Panc1 (cell line): ENCODE measurements around the gene SOX5. TPM values are rescaled to one million over a fixed set of nuclear protein-coding genes. Genes with fewer than 3 reads are reported as not detected.

ENCODE experiments used
- ATAC-seq: fragments of 200-7000 bp; cut with Tn5 transposase; 2 replicates; pipeline ENCODE4 v1.9.1; 2020; ENCODE audit warnings: mild to moderate bottlenecking, moderate library complexity
- BruUV-seq: library from RNA; stranded (reverse); fragments of 400-500 nt; replicated peaks from 2 replicates; lab custom pipeline; 2021; lab: Mats Ljungman, UMichigan
- CTCF ChIA-PET: fragments of 300-600 bp; sonication (Branson Sonifier 250); formaldehyde crosslinking; loops from one replicate; lab custom pipeline; 2022; ENCODE audit warnings: antibody characterized with exemption; lab: Charles Lee
- POLR2A ChIA-PET: fragments of 300-600 bp; sonication (Branson Sonifier 250); formaldehyde crosslinking; loops from one replicate; lab custom pipeline; 2022; ENCODE audit warnings: antibody characterized with exemption; lab: Charles Lee
- DNase-seq: peaks from one replicate; pipeline ENCODE4 v3.0.0-alpha.2; 2010; ENCODE audit warnings: low read depth, low spot score
- H3K27ac ChIP-seq: 2 replicates; pipeline ENCODE4 v1.5.1; 2011; ENCODE audit warnings: mild to moderate bottlenecking, low read length, inconsistent platforms
- H3K27me3 ChIP-seq: fragments of 200-500 bp; sonication (Bioruptor generic); 2 replicates; pipeline ENCODE4 v1.6.0; 2014; ENCODE audit warnings: low read length, inconsistent platforms; ENCODE audit not compliant: control insufficient read depth, insufficient read depth
- H3K36me3 ChIP-seq: fragments of 200-500 bp; sonication (Bioruptor generic); 2 replicates; pipeline ENCODE4 v1.5.1; 2014; ENCODE audit warnings: inconsistent platforms, mild to moderate bottlenecking, low read length, moderate library complexity; ENCODE audit not compliant: control insufficient read depth, insufficient read depth
- H3K4me1 ChIP-seq: 2 replicates; pipeline ENCODE4 v1.5.1; 2011; ENCODE audit warnings: inconsistent platforms, mild to moderate bottlenecking, low read length, moderate library complexity; ENCODE audit not compliant: control insufficient read depth, insufficient read depth
- H3K4me3 ChIP-seq, 2 experiments: 2 replicates each; pipeline ENCODE4 v1.5.1; 2011 to 2012; ENCODE audit warnings: low read depth in 2 of 2, low read length in 2 of 2, mild to moderate bottlenecking in 2 of 2, inconsistent platforms in 1 of 2, moderate library complexity in 1 of 2
- H3K9me3 ChIP-seq: fragments of 200-500 bp; sonication (Bioruptor generic); 2 replicates; pipeline ENCODE4 v1.5.1; 2014; ENCODE audit warnings: low read depth, mild to moderate bottlenecking, inconsistent platforms, low read length, moderate library complexity; ENCODE audit not compliant: control insufficient read depth, insufficient read depth
- CTCF ChIP-seq: fragments of 450-650 bp; IDR thresholded peaks from 2 replicates; pipeline ENCODE4 v1.5.1; 2017; ENCODE audit warnings: mild to moderate bottlenecking
- POLR2AphosphoS5 ChIP-seq: IDR thresholded peaks from 2 replicates; pipeline ENCODE4 v1.6.1; 2012; ENCODE audit warnings: mild to moderate bottlenecking, low read depth, low read length, moderate library complexity
- REST ChIP-seq, 2 experiments: IDR thresholded peaks; 2 replicates each; pipeline ENCODE4 v1.6.1; 2011 to 2012; ENCODE audit warnings: low read depth in 2 of 2, control low read depth in 1 of 2, low read length in 1 of 2, mild to moderate bottlenecking in 1 of 2, moderate library complexity in 1 of 2; ENCODE audit not compliant: insufficient read depth in 1 of 2
- SIN3A ChIP-seq: IDR thresholded peaks from 2 replicates; pipeline ENCODE4 v1.6.1; 2012; ENCODE audit warnings: low read depth, mild to moderate bottlenecking, low read length, moderate library complexity, borderline replicate concordance; ENCODE audit not compliant: insufficient read depth
- TCF7L2 ChIP-seq: IDR thresholded peaks from 2 replicates; pipeline ENCODE4 v1.6.1; 2011; ENCODE audit warnings: mild to moderate bottlenecking, low read depth, low read length, inconsistent platforms
- in situ Hi-C: cut with HindIII; loops from 2 replicates; pipeline ENCODE4 v1.10.0; 2016; ENCODE audit warnings: low sequenced_read_pairs, low pct_unique_long_range_greater_than_20kb
- intact Hi-C: fragments of 100-400 bp; cut with micrococcal nuclease; formaldehyde crosslinking; loops from one replicate; pipeline ENCODE4 v1.10.0; 2022; ENCODE audit not compliant: unreplicated experiment
- total RNA-seq: library from RNA; stranded (reverse); gene quantifications from one replicate; pipeline ENCODE4 v1.2.1, GENCODE V29; 2021; ENCODE audit not compliant: unreplicated experiment

Gene SOX5
- total RNA-seq, 1 experiment from 2014 or later, result 0.23 TPM

GRCh38 chr12:23775208-23775607 lies 174.3 kb downstream of the SOX5 start:
- BruUV-seq, result no TSS peak
- H3K4me1 ChIP-seq, result no peaks in the 10 kb centered on the region
- H3K4me3 ChIP-seq, result no peak overlapping the region
- in situ Hi-C loops, result no loop called here
- no peak overlapping the region for H3K27ac ChIP-seq
- no peak for DNase-seq
- no peaks in the 10 kb centered on the region for H3K9me3 ChIP-seq
- intact Hi-C loops, result no loop called here
- ChIA-PET POLR2A (no interaction called here), CTCF (no interaction called here)
- H3K27me3 ChIP-seq, result no peaks in the 10 kb centered on the region
- TF ChIP-seq SIN3A (no peak), TCF7L2 (no peak), REST (IDR thresholded peaks at IDR 0.05; ENCODE audit: insufficient read depth in 1 of 2, low read depth in 2 of 2, low read length in 1 of 2) (no peak), POLR2AphosphoS5 (no peak), CTCF (no peak)
- ATAC-seq, result no peak
- H3K36me3 ChIP-seq, result no peaks in the 10 kb centered on the region

- no peaks in the 10 kb centered on the region for H3K36me3 ChIP-seq
- in situ Hi-C loops, result no loop called here
- ChIA-PET CTCF (no interaction called here), POLR2A (no interaction called here)
- ATAC-seq (no peak), DNase-seq (no peak)
- BruUV-seq, result no TSS peak
- H3K4me1 ChIP-seq, result no peaks in the 10 kb centered on the region
- H3K9me3 ChIP-seq, result no peaks in the 10 kb centered on the region
- no peaks in the 10 kb centered on the region for H3K27me3 ChIP-seq
- no peak overlapping the region for H3K27ac ChIP-seq
- no peak for TF ChIP-seq POLR2AphosphoS5
- TF ChIP-seq REST (IDR thresholded peaks at IDR 0.05; ENCODE audit: insufficient read depth in 1 of 2, low read depth in 2 of 2, low read length in 1 of 2), result no peak
- TF ChIP-seq CTCF, result no peak
- TF ChIP-seq TCF7L2, result no peak
- TF ChIP-seq SIN3A, result no peak
- no peak overlapping the region for H3K4me3 ChIP-seq
- intact Hi-C loops, result no loop called here
These were observed 178.1 kb downstream of the SOX5 start for GRCh38 chr12:23771240-23771949.
